IMR-90 (cell line): ENCODE results near the gene AKR1D1. TPM values are rescaled to one million over a fixed set of nuclear protein-coding genes. Genes with fewer than 3 reads are reported as not detected.

Experiments used
- ATAC-seq: fragments of 200-7000 bp; cut with Tn5 transposase; 2 replicates; pipeline ENCODE4 v1.9.1; 2020; ENCODE audit warnings: low read depth, mild to moderate bottlenecking, moderate library complexity
- BruUV-seq: library from RNA; stranded (reverse); fragments of 400-500 nt; replicated peaks from 2 replicates; lab custom pipeline; 2021; lab: Mats Ljungman, UMichigan
- CTCF ChIA-PET: fragments of 300-600 bp; formaldehyde crosslinking; extraction: SDS; loops from one replicate; lab custom pipeline; 2021; ENCODE audit warnings: antibody characterized with exemption; lab: Yijun Ruan, JAX
- POLR2A ChIA-PET: fragments of 300-600 bp; sonication (Branson Sonifier 250); formaldehyde crosslinking; loops from one replicate; lab custom pipeline; 2022; ENCODE audit warnings: antibody characterized with exemption; ENCODE audit not compliant: unreplicated experiment; lab: Charles Lee
- DNase-seq: peaks from one replicate; pipeline ENCODE4 v3.0.0; 2013
- H2AFZ ChIP-seq: replicated peaks from 2 replicates; pipeline ENCODE3; 2013; ENCODE audit warnings: low read length, mild to moderate bottlenecking; ENCODE audit not compliant: poor library complexity
- H2AK5ac ChIP-seq: 2 replicates; pipeline ENCODE4 v1.6.1; 2013; ENCODE audit warnings: low read depth, low read length, inconsistent platforms
- H2AK9ac ChIP-seq: replicated peaks from 2 replicates; pipeline ENCODE3; 2013; ENCODE audit warnings: mild to moderate bottlenecking, low read depth, low read length, moderate library complexity; ENCODE audit not compliant: poor library complexity
- H2BK120ac ChIP-seq: 2 replicates; pipeline ENCODE4 v1.6.1; 2013; ENCODE audit warnings: low read depth, low read length, inconsistent platforms
- H2BK15ac ChIP-seq: 3 replicates; pipeline ENCODE4 v1.6.1; 2013; ENCODE audit warnings: low read depth, low read length, inconsistent platforms
- H2BK20ac ChIP-seq: 2 replicates; pipeline ENCODE4 v1.6.1; 2013; ENCODE audit warnings: low read depth, mild to moderate bottlenecking, inconsistent platforms, low read length, moderate library complexity
- H2BK5ac ChIP-seq: 2 replicates; pipeline ENCODE4 v1.6.1; 2013; ENCODE audit warnings: mild to moderate bottlenecking, low read depth, low read length, inconsistent platforms; ENCODE audit not compliant: poor library complexity, severe bottlenecking
- H3K14ac ChIP-seq: replicated peaks from 2 replicates; pipeline ENCODE4 v1.6.1; 2013; ENCODE audit warnings: low read depth, low read length, inconsistent platforms
- H3K18ac ChIP-seq: 2 replicates; pipeline ENCODE4 v1.6.1; 2013; ENCODE audit warnings: low read depth, low read length, control low read depth
- H3K23ac ChIP-seq: 2 replicates; pipeline ENCODE4 v1.6.1; 2013; ENCODE audit warnings: low read depth, low read length, inconsistent platforms
- H3K27ac ChIP-seq: 2 replicates; pipeline ENCODE4 v1.5.1; 2013; ENCODE audit warnings: mild to moderate bottlenecking, control low read depth, low read length; ENCODE audit not compliant: insufficient read depth
- H3K27me3 ChIP-seq: 2 replicates; pipeline ENCODE4 v1.6.1; 2013; ENCODE audit warnings: low read length; ENCODE audit not compliant: control insufficient read depth, insufficient read depth
- H3K36me3 ChIP-seq: 2 replicates; pipeline ENCODE4 v1.6.1; 2013; ENCODE audit warnings: low read length, mixed read lengths; ENCODE audit not compliant: control insufficient read depth, insufficient read depth
- H3K4ac ChIP-seq: 2 replicates; pipeline ENCODE4 v1.6.1; 2013; ENCODE audit warnings: low read depth, low read length, inconsistent platforms
- H3K4me1 ChIP-seq: 2 replicates; pipeline ENCODE4 v1.6.1; 2013; ENCODE audit warnings: low read length, mixed read lengths; ENCODE audit not compliant: control insufficient read depth, insufficient read depth
- H3K4me2 ChIP-seq: 2 replicates; pipeline ENCODE4 v1.6.1; 2013; ENCODE audit warnings: low read depth, mild to moderate bottlenecking, control low read depth, low read length, moderate library complexity
- H3K4me3 ChIP-seq: 2 replicates; pipeline ENCODE4 v1.5.1; 2013; ENCODE audit warnings: low read depth, mild to moderate bottlenecking, control low read depth, low read length, moderate library complexity; ENCODE audit not compliant: insufficient read depth
- H3K56ac ChIP-seq: 2 replicates; pipeline ENCODE4 v1.6.1; 2013; ENCODE audit warnings: low read length, inconsistent platforms; ENCODE audit not compliant: insufficient read depth; ENCODE audit errors: extremely low read depth
- H3K79me1 ChIP-seq, 2 experiments: 2 replicates each; pipeline ENCODE4 v1.6.1; 2013; ENCODE audit warnings: low read length in 2 of 2, inconsistent platforms in 1 of 2, low read depth in 1 of 2
- H3K9ac ChIP-seq: 2 replicates; pipeline ENCODE4 v1.6.1; 2013; ENCODE audit warnings: low read depth, low read length, control low read depth
- H3K9me1 ChIP-seq: 2 replicates; pipeline ENCODE4 v1.6.1; 2013; ENCODE audit warnings: low read length, inconsistent platforms; ENCODE audit not compliant: insufficient read depth
- H3K9me3 ChIP-seq: 2 replicates; pipeline ENCODE4 v1.6.1; 2013; ENCODE audit warnings: low read length; ENCODE audit not compliant: control insufficient read depth, insufficient read depth
- H4K20me1 ChIP-seq: 2 replicates; pipeline ENCODE4 v1.6.1; 2013; ENCODE audit warnings: low read length, inconsistent platforms; ENCODE audit not compliant: insufficient read depth
- H4K5ac ChIP-seq: 2 replicates; pipeline ENCODE4 v1.6.1; 2013; ENCODE audit warnings: mild to moderate bottlenecking, low read depth, low read length, control low read depth
- H4K8ac ChIP-seq, 2 experiments: 2 replicates each; pipeline ENCODE4 v1.6.1; 2013; ENCODE audit warnings: low read depth in 2 of 2, low read length in 2 of 2, control low read depth in 1 of 2, inconsistent platforms in 1 of 2
- H4K91ac ChIP-seq: 2 replicates; pipeline ENCODE4 v1.6.1; 2013; ENCODE audit warnings: low read depth, low read length, inconsistent platforms; ENCODE audit not compliant: insufficient read depth
- CHD1 ChIP-seq: IDR thresholded peaks from 2 replicates; pipeline ENCODE4 v1.6.1; 2012; ENCODE audit warnings: low read depth, low read length, improper control_type of control experiment
- CTCF ChIP-seq: conservative IDR thresholded peaks from 2 replicates; pipeline ENCODE4 v1.5.1; 2012; ENCODE audit warnings: mild to moderate bottlenecking, low read depth, low read length, improper control_type of control experiment
- ELK1 ChIP-seq: fragments of 150-350 bp; IDR thresholded peaks from 2 replicates; pipeline ENCODE4 v1.6.1; 2016; ENCODE audit warnings: low read depth, mild to moderate bottlenecking, low read length, moderate library complexity, borderline replicate concordance
- RAD21 ChIP-seq: IDR thresholded peaks from 2 replicates; pipeline ENCODE4 v1.6.1; 2012; ENCODE audit warnings: low read length, improper control_type of control experiment
- RCOR1 ChIP-seq: IDR thresholded peaks from 2 replicates; pipeline ENCODE4 v1.6.1; 2012; ENCODE audit warnings: mild to moderate bottlenecking, low read length, improper control_type of control experiment; ENCODE audit not compliant: insufficient replicate concordance
- SMC3 ChIP-seq: fragments of 150-350 bp; IDR thresholded peaks from 2 replicates; pipeline ENCODE4 v1.6.1; 2016; ENCODE audit warnings: low read depth, mild to moderate bottlenecking, antibody characterized with exemption, low read length, moderate library complexity
- WGBS, 2 experiments: methylation state at CpG; one replicate each; pipeline versions ENCODE4 v1.1.5 to v1.1.7; 2013; ENCODE audit warnings: missing lambda C conversion rate in 2 of 2; ENCODE audit not compliant: insufficient read length in 1 of 2; ENCODE audit errors: extremely low coverage in 2 of 2; 5-methylcytosine and 5-hydroxymethylcytosine counted together
- dilution Hi-C: fragments of 300-500 bp; cut with HindIII; formaldehyde crosslinking; loops from one replicate; pipeline ENCODE4 v1.14.3; 2018; ENCODE audit warnings: low sequenced_read_pairs; ENCODE audit not compliant: unreplicated experiment
- in situ Hi-C: fragments of 300-500 bp; cut with MboI; formaldehyde crosslinking; loops from 3 replicates; pipeline ENCODE4 v1.14.3; 2019; ENCODE audit warnings: low sequenced_read_pairs, inconsistent platforms, mixed read lengths
- intact Hi-C: fragments of 100-400 bp; cut with micrococcal nuclease; formaldehyde crosslinking; loops from 2 replicates; pipeline ENCODE4 v1.10.0; 2022
- polyA plus RNA-seq, 3 experiments: library from polyadenylated mRNA; depleted of rRNA; stranded (reverse); fragments of >200 nt; gene quantifications; 2 replicates each; pipeline ENCODE4 v1.2.3, GENCODE V29; 2012; ENCODE audit warnings: low replicate concordance in 1 of 3
- total RNA-seq: library from RNA; depleted of rRNA; stranded (reverse); fragments of >200 nt; gene quantifications from 2 replicates; pipeline ENCODE4 v1.2.3, GENCODE V29; 2012
- TF ChIP-seq, protein P1 (sequence below): fragments of 150-350 bp; IDR thresholded peaks from 2 replicates; pipeline ENCODE4 v1.6.1; 2017; ENCODE audit warnings: mild to moderate bottlenecking, antibody characterized with exemption, low read length, low read depth

The AKR1D1 gene
- total and polyA plus RNA-seq, 2 of the 4 experiments (the other 2 are of a cell fraction), result not detected

GRCh38 chr7:138074121-138074520, 2.1 kb upstream of the AKR1D1 start:
- intact Hi-C loops, result no loop called here
- no peak overlapping the region for H4K8ac ChIP-seq
- ATAC-seq (no peak), DNase-seq (no peak)
- no peak overlapping the region for H3K18ac ChIP-seq
- no peak overlapping the region for H2BK15ac ChIP-seq
- no peak overlapping the region for H2BK20ac ChIP-seq
- H3K9ac ChIP-seq, result no peak overlapping the region
- H3K4me1 ChIP-seq, result no peaks in the 10 kb centered on the region
- H3K4me2 ChIP-seq, result no peak overlapping the region
- no peak overlapping the region for H4K5ac ChIP-seq
- TF ChIP-seq CTCF (no peak), ELK1 (no peak), SMC3 (no peak), RAD21 (no peak), CHD1 (no peak), RCOR1 (no peak)
- TF ChIP-seq, protein P1, sequence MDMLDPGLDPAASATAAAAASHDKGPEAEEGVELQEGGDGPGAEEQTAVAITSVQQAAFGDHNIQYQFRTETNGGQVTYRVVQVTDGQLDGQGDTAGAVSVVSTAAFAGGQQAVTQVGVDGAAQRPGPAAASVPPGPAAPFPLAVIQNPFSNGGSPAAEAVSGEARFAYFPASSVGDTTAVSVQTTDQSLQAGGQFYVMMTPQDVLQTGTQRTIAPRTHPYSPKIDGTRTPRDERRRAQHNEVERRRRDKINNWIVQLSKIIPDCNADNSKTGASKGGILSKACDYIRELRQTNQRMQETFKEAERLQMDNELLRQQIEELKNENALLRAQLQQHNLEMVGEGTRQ, result no peak
- no peak overlapping the region for H4K91ac ChIP-seq
- dilution Hi-C loops, result no loop called here
- no peak overlapping the region for H2BK5ac ChIP-seq
- no TSS peak for BruUV-seq
- in situ Hi-C loops, result no loop called here
- H2AFZ ChIP-seq, result no peak overlapping the region
- H3K9me1 ChIP-seq, result no peaks in the 10 kb centered on the region
- no peak overlapping the region for H3K56ac ChIP-seq
- no peaks in the 10 kb centered on the region for H3K27me3 ChIP-seq
- no peak overlapping the region for H2AK9ac ChIP-seq
- H3K36me3 ChIP-seq, result no peaks in the 10 kb centered on the region
- ChIA-PET CTCF (no interaction called here), POLR2A (no interaction called here)
- no peak overlapping the region for H3K4ac ChIP-seq
- no peak overlapping the region for H2AK5ac ChIP-seq
- WGBS, 2 experiments, result no CpG with 5 or more reads among the region's 2 CpGs
- H3K4me3 ChIP-seq, result no peak overlapping the region
- H3K14ac ChIP-seq, result no peak overlapping the region
- no peak overlapping the region for H3K23ac ChIP-seq
- no peaks in the 10 kb centered on the region for H4K20me1 ChIP-seq
- no peaks in the 10 kb centered on the region for H3K9me3 ChIP-seq
- no peaks in the 10 kb centered on the region for H3K79me1 ChIP-seq
- H3K27ac ChIP-seq, result no peak overlapping the region
- H2BK120ac ChIP-seq, result no peak overlapping the region
